ENCODE results near the gene GRAP2. TPM values are rescaled to one million over a fixed set of nuclear protein-coding genes. Genes with fewer than 3 reads are reported as not detected.

Gene GRAP2
- total RNA-seq, 2 experiments from 2014 or later: 137 to 138 TPM

DNA sequence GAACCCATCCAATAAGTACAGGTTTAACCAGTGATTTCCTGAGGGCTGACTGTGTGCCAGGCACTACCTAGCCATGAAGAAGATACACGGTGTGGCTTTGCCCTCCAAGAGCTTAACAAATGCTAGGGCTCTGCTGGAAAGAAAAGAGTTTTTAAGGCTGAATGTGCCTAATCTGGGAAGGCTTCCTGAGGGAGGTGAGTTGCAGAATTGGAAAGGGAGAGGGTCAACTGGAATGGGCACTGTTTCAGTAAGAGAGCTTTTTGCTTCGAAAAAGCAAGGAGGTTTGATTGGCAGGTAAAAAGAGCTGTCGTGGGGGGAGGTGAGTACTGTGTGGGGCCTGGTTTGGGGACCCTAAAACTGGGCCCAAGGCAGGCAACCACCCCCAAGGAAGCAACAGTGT, 96.5 kb downstream of the GRAP2 start:
- peaks cover 8% of the 10 kb centered on the region for H3K4me1 Mint-ChIP-seq
- POLR2A ChIA-PET: no interaction called here
- no peaks in the 10 kb centered on the region for H3K9me3 Mint-ChIP-seq
- CTCF ChIA-PET: interaction anchor here (1.1 kb wide), 1 partner anchor 11 kb away, joined by 4 read pairs; no protein-coding TSS in a partner anchor
- no peaks in the 10 kb centered on the region for H3K36me3 Mint-ChIP-seq (ENCODE audit: low read depth)
- H3K4me3 Mint-ChIP-seq: no peak overlapping the region
- DNase-seq: no peak
- H3K27ac Mint-ChIP-seq: no peak overlapping the region
- H3K27me3 Mint-ChIP-seq: peaks cover 35% of the 10 kb centered on the region

DNA sequence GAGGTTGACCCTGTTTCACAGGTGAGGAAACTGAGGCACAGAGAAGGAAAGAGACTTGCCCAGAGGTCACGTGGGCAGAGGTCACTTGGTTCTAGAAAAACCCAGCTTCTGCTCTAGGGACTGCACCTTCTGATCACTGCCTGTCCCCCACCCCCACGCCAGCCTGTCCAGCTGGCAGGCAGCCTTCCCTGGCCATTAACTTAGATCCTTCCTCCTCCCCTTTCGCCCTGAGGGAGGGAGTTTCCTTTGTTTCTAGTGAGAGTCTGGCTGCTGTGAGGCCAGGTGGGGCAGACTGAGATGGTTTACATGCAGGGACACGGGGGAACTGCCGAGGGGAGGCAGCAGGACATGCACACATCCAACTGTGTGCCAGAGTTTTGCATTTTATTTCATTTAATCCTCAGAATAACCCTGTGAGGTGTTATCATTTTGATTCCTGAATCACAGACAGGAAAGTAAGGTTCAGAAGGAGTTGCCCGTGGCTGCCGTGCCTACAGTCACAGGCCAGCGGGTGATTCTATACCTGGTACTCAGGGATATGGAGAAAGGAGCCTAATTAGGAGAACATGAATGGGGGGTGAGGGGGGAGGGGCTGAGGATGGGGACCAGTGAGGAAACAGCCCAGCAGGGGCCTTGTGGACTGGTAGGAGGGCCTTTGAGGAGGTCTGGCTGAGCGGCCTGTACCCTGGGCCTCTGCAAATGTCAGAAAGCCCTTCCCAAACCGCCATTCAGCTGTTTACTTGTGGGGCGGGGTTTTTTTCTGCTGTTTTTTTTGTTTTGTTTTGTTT, 97.2 kb downstream of the GRAP2 start:
- H3K4me1 Mint-ChIP-seq: peaks cover 8% of the 10 kb centered on the region

DNA sequence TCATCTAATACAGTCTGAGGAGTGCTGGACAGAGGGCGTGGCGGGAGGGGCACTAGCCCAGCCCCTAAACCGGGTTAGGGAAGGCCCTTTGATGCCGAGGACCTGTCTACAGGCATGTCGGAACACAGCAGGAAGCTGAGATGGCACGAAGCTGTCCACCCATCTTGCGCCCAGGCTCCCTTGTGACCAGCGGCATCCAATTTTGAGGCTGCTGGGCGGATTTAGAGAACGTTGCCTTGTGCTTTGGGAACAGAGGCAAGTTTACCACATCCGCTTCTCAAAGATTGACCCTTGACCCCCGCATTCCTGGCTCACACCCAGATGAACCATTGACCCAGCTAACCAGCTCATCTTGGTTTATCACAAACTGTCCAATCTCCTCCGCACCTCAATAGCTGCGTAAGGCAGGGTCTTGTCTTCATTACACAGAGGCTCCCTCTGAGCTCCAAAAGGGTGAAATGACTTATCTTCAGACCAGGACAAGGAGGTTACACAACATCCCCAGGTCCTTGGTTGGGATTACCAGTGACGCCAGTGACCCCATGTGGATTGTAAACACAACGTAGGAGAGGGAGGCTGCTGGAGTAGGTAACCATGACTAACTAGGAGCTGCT, 98.4 kb downstream of the GRAP2 start:
- H3K4me3 Mint-ChIP-seq: no peak overlapping the region
- H3K27ac Mint-ChIP-seq: no peak overlapping the region
- peaks cover 2% of the 10 kb centered on the region for H3K4me1 Mint-ChIP-seq
- ChIA-PET POLR2A (no interaction called here), CTCF (interaction anchor here (0.6 to 3.0 kb wide), 4 partner anchors 10 to 116 kb away, joined by 3 to 10 read pairs (median 3); no protein-coding TSS in a partner anchor)
- H3K27me3 Mint-ChIP-seq: peaks cover 21% of the 10 kb centered on the region
- DNase-seq: no peak
- H3K9me3 Mint-ChIP-seq: no peaks in the 10 kb centered on the region
- H3K36me3 Mint-ChIP-seq (ENCODE audit: low read depth): no peaks in the 10 kb centered on the region

More for the DNA sequence above, 97.2 kb downstream of the GRAP2 start:
- Mint-ChIP-seq H3K36me3 (ENCODE audit: low read depth) (no peaks in the 10 kb centered on the region), H3K9me3 (no peaks in the 10 kb centered on the region), H3K4me3 (no peak overlapping the region), H3K27ac (no peak overlapping the region), H3K27me3 (peaks cover 30% of the 10 kb centered on the region)
- ChIA-PET POLR2A (no interaction called here), CTCF (interaction anchor here (3.0 kb wide), 1 partner anchor 11 kb away, joined by 10 read pairs; no protein-coding TSS in a partner anchor)
- no peak for DNase-seq

DNA sequence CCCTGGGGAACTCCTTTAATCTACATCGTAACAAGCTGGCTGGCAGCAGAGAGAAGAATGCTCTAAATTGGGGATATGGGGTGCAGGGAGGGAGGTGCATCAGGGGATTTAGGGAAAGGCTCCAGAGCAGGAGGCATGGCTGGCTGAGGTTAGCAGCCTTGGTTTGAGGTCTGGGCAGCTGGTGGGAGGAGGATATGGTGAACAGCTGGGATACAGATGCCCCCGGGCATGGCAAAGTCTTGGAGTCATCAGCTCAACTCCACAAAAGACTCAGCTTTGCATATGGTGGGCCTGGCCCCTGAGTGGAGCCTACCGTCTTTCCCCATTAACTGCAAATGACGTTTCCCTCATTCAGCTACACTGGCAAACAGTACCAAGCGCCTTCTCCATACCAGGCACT, 99.3 kb downstream of the GRAP2 start:
- peaks cover 20% of the 10 kb centered on the region for H3K27me3 Mint-ChIP-seq
- ChIA-PET POLR2A (no interaction called here), CTCF (interaction anchor here (0.6 to 3.0 kb wide), 4 partner anchors 9 to 378 kb away, joined by 3 to 10 read pairs (median 4); no protein-coding TSS in a partner anchor)

GRCh38 chr22:40001106-40001505, 100.2 kb downstream of the GRAP2 start:
- Mint-ChIP-seq H3K27ac (no peak overlapping the region), H3K9me3 (no peaks in the 10 kb centered on the region), H3K36me3 (ENCODE audit: low read depth) (no peaks in the 10 kb centered on the region), H3K27me3 (peaks cover 18% of the 10 kb centered on the region), H3K4me1 (no peaks in the 10 kb centered on the region), H3K4me3 (no peak overlapping the region)
- no peak for DNase-seq
- CTCF ChIA-PET: interaction anchor here (0.9 to 3.0 kb wide), 4 partner anchors 8 to 379 kb away, joined by 4 to 10 read pairs (median 4); no protein-coding TSS in a partner anchor
- POLR2A ChIA-PET: no interaction called here

More for the DNA sequence above, 99.3 kb downstream of the GRAP2 start:
- Mint-ChIP-seq H3K9me3 (no peaks in the 10 kb centered on the region), H3K27ac (no peak overlapping the region), H3K36me3 (ENCODE audit: low read depth) (no peaks in the 10 kb centered on the region), H3K4me1 (no peaks in the 10 kb centered on the region), H3K4me3 (no peak overlapping the region)
- no peak for DNase-seq

- Mint-ChIP-seq H3K4me3 (no peak overlapping the region), H3K27ac (no peak overlapping the region), H3K4me1 (no peaks in the 10 kb centered on the region), H3K9me3 (no peaks in the 10 kb centered on the region), H3K27me3 (peaks cover 17% of the 10 kb centered on the region), H3K36me3 (ENCODE audit: low read depth) (no peaks in the 10 kb centered on the region)
- ChIA-PET CTCF (interaction anchor here (0.6 to 1.6 kb wide), 3 partner anchors 12 to 73 kb away, joined by 3 to 4 read pairs (median 4); no protein-coding TSS in a partner anchor), POLR2A (no interaction called here)
- DNase-seq: no peak
Measured at GRCh38 chr22:40001800-40002577, 101.1 kb downstream of the GRAP2 start.

- H3K27ac Mint-ChIP-seq: no peak overlapping the region
Measured at GRCh38 chr22:40002935-40003715, 102.2 kb downstream of the GRAP2 start.

DNA sequence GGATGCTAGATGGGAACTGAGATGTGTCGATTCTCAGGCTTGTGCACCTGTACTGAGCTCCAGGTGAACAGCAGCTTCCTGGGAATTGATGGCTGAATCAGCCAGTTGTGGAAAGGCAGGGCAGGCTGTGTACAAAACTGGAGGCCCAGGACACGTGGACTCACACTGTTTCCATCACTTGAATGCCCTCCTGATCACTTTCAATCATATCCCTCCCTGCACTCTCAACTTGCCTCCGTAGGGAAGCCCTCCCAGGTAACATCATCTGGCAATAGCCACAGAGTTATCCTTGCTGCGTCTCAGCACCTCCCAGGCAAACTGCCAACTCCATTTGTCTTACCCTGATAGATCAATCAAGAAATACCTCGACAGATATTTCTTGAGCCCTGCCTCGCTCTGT, 104.0 kb downstream of the GRAP2 start:
- CTCF ChIA-PET: interaction anchor here (0.9 kb wide), 1 partner anchor 20 kb away, joined by 4 read pairs; no protein-coding TSS in a partner anchor
- H3K9me3 Mint-ChIP-seq: no peaks in the 10 kb centered on the region
- no peak overlapping the region for H3K27ac Mint-ChIP-seq
- H3K4me3 Mint-ChIP-seq: no peak overlapping the region
- H3K27me3 Mint-ChIP-seq: peaks cover 23% of the 10 kb centered on the region
- no peak for DNase-seq
- no peaks in the 10 kb centered on the region for H3K36me3 Mint-ChIP-seq (ENCODE audit: low read depth)
- peaks cover 11% of the 10 kb centered on the region for H3K4me1 Mint-ChIP-seq
- POLR2A ChIA-PET: no interaction called here

More at GRCh38 chr22:40002935-40003715, 102.2 kb downstream of the GRAP2 start:
- CTCF ChIA-PET: interaction anchor here (1.0 to 1.3 kb wide), 3 partner anchors 9 to 19 kb away, joined by 3 read pairs; no protein-coding TSS in a partner anchor
- POLR2A ChIA-PET: no interaction called here
- no peak for DNase-seq
- peaks cover 17% of the 10 kb centered on the region for H3K27me3 Mint-ChIP-seq
- H3K4me1 Mint-ChIP-seq: peaks cover 3% of the 10 kb centered on the region
- no peak overlapping the region for H3K4me3 Mint-ChIP-seq
- no peaks in the 10 kb centered on the region for H3K36me3 Mint-ChIP-seq (ENCODE audit: low read depth)
- no peaks in the 10 kb centered on the region for H3K9me3 Mint-ChIP-seq

GRCh38 chr22:40006641-40007040, 105.8 kb downstream of the GRAP2 start:
- CTCF ChIA-PET: no interaction called here
- Mint-ChIP-seq H3K4me3 (no peak overlapping the region), H3K9me3 (no peaks in the 10 kb centered on the region), H3K27me3 (peaks cover 24% of the 10 kb centered on the region), H3K36me3 (ENCODE audit: low read depth) (no peaks in the 10 kb centered on the region), H3K4me1 (peaks cover 17% of the 10 kb centered on the region), H3K27ac (no peak overlapping the region)
- DNase-seq: no peak
- POLR2A ChIA-PET: no interaction called here

DNA sequence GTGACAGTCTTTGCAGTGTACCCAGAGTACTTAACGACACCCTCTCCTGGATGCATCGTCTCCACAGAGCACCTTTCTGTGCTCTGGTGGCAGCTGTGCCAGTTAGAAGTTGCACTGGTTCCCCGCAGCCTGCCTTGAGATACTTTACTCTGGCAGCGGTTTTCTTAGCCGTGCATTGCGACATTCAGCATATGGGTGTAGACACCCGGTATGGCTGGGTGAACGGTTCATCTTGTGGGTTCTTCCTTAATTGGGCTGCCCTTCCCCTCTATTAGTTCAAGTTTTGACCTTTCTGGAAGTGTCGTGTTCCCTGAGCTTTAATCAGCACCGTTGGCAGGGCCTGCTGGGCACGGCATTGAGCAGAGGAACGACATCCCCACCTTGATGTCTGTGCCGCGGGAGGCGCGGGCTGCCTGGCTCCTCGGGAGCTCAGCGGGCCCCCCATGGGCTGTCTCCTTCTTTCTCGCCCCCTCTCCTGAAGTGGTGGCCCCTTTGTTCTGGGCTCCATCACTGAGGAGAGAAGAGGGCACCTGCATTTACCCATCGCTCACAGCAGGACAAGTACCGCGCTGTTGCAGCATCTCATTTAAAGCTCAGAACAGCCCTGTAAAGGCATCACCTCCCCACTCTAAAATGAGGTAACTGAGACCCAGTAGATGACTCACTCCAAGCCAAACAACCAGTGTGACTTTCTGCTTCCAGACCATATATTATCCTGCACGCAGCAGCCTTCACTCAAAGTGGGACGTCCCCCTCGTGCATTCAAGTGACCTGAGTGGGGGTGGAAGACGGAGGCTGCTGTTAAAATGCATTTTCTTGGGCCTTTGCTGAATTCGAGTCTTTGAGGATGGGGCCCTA, 107.2 kb downstream of the GRAP2 start:
- ChIA-PET POLR2A (no interaction called here), CTCF (interaction anchor here (0.6 to 2.6 kb wide), 5 partner anchors 8 to 473 kb away, joined by 3 to 10 read pairs (median 4); no protein-coding TSS in a partner anchor)
- Mint-ChIP-seq H3K4me3 (no peak overlapping the region), H3K36me3 (ENCODE audit: low read depth) (no peaks in the 10 kb centered on the region), H3K27me3 (peaks cover 29% of the 10 kb centered on the region), H3K27ac (no peak overlapping the region), H3K4me1 (peaks cover 17% of the 10 kb centered on the region), H3K9me3 (no peaks in the 10 kb centered on the region)
- no peak for DNase-seq

GRCh38 chr22:40008726-40009291, 107.9 kb downstream of the GRAP2 start:
- Mint-ChIP-seq H3K4me1 (peaks cover 17% of the 10 kb centered on the region), H3K36me3 (ENCODE audit: low read depth) (no peaks in the 10 kb centered on the region), H3K4me3 (no peak overlapping the region), H3K27me3 (peaks cover 33% of the 10 kb centered on the region), H3K9me3 (no peaks in the 10 kb centered on the region), H3K27ac (no peak overlapping the region)
- DNase-seq: no peak
- CTCF ChIA-PET: interaction anchor here (1.0 to 2.6 kb wide), 4 partner anchors 9 to 474 kb away, joined by 4 to 14 read pairs (median 10); no protein-coding TSS in a partner anchor
- POLR2A ChIA-PET: no interaction called here

Measured in activated CD4-positive, alpha-beta T cell treated with anti-CD3 and anti-CD28 coated beads, Interleukin-2, amount 10 ng/mL, durations not matched to agents 7 days and 5 days (primary cell).